ENCODE measurements around the gene MKNK1. TPM values are rescaled to one million over a fixed set of nuclear protein-coding genes. Genes with fewer than 3 reads are reported as not detected.

The MKNK1 gene
- total RNA-seq, 1 donor from 2014 or later = 72.6 TPM

DNA sequence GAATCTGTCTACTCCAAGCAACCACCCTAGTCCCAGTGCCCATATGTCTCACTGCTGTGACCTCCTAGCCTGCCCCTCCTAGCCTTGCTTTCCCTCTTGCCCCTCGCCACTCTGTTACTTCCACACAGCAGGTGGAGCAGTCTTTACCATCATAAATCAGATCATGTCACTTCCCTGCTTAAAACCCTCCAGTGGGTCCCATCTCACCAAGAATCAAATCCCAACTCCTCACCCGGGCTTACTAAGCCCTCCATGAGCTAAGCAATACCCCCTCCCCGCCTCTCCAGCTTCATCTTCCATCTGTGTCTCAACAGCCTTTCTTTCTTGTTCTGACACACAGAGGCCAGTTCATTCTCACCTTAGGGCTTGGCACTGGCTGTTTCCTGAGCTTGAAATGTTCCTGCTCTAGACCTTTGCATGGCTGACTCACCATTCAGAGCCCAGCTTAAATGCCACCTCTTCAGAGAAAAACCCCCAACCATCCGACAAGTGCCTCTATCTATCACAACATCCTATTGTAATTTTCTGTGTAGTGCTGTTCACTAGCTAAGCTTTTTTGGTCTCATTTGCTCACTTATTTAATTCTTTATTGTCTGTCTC lies 74.9 kb downstream of the MKNK1 start:
- no peak for DNase-seq (ENCODE audit: low spot score)
- intact Hi-C loops (cut with DNase I) = loop anchor here (5.0 to 10.0 kb wide), 2 partner anchors 82 to 124 kb away; no protein-coding TSS in a partner anchor

DNA sequence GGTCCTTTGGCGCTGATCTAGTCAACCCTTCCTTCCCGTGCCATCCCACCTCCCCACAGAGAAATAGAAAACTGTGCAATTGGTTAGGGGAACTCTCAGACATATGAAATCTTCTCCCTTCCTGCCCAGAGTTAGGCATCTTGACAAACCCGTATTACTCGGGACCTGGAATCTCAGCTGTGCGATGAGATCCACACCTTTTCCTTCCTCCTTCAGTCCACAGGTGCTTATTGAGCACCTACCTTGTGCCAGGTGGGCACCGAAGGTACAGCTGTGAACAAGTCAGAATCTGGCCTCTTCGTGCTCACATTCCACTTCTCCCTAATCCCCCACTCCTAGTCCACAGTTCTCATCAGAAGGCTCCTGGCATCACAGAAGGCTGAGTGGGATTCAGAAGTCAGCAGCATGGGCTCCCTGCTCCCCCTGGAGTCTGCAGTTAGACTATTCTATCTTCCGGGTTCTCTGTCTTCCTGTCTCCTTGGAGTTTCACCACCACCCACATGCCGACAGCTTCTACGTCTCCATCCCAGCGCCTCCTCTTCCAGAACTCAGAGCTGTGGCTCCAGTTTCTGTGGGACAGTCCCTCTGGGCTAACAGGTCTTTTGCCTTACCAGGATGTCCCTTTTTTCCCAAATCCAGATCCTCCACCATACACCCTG lies 75.6 kb downstream of the MKNK1 start:
- DNase-seq (ENCODE audit: low spot score) (no peak), ATAC-seq (no peak)
- intact Hi-C loops (cut with DNase I) = loop anchor here (5.0 to 10.0 kb wide), 2 partner anchors 81 to 124 kb away; no protein-coding TSS in a partner anchor

More for the DNA sequence above, 74.9 kb downstream of the MKNK1 start:
- no peak for ATAC-seq

DNA sequence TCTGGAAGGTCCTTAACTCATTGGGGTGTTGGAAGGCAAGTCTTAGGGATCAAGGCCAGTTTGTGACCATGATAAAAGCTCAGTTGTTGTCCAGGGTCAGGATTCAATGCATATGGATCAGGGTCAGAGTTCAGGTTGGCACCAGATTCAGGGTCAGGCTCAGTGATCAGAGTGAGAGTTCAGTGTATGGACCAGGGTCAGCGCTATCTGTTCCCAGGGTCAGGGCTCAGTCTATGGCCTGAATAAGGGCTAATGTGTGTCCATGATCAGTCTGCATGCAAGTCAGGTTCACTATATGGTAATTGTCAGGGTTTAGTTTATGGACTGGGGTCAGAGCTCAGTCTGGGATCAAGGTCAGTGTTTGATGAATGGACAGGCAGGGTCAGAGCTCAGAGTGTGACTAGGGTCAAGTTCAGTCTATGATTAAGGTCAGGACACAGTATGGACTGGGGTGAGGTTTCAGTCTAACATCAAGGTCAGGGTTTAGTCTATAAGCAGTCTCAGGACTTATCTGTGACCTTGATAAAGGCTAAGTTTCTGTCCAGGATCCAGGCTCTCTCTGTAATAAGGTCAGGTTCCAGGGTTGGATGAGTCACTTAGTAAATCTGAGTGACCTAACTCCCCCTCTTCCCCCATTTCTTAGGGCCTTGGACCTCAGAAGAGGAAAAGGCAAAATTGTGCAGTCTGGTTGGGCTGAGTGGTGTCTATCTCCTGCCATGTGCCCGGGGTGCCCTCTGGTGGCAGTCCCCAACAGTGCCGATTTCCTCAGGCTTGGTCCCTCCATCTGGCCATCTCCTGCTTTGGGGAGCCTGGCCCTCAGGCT lies 76.4 kb downstream of the MKNK1 start:
- intact Hi-C loops (cut with DNase I) = loop anchor here (5.0 to 10.0 kb wide), 2 partner anchors 80 to 123 kb away; no protein-coding TSS in a partner anchor
- peak; percentile 87 for ATAC-seq
- DNase-seq (ENCODE audit: low spot score) = peak; percentile 89

DNA sequence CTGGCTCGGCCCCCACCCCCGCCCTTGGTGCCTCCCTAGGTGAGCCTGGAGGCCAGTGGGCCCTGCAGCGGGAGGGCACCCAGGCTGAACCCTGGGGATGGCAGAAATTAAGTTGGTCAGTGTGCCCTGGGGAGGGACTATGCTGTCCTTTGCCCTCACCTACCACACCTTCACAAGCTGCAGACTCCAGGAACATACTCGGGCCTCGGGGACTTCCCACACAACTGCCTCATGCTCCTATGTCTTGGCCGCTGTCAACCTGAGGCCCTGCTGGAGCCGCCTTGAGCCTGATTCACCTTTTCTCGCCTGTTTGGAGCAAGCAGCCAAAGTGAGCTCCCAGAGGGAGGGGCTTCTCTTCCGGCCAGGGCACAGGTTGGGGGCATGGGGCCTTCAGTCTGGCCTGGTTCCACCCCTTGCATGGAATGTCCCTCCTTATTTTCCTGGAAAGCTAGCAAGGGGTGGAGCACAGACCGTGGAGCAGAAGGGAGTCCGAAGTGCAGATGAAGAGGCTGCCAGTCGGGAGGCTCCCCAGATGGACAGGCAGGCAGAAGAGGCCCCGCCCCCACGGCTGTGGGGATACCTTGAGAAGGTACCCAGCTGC lies 77.3 kb downstream of the MKNK1 start:
- no peak for ATAC-seq
- DNase-seq (ENCODE audit: low spot score) = no peak
- intact Hi-C loops (cut with DNase I) = loop anchor here (5.0 to 10.0 kb wide), 2 partner anchors 79 to 122 kb away; no protein-coding TSS in a partner anchor

DNA sequence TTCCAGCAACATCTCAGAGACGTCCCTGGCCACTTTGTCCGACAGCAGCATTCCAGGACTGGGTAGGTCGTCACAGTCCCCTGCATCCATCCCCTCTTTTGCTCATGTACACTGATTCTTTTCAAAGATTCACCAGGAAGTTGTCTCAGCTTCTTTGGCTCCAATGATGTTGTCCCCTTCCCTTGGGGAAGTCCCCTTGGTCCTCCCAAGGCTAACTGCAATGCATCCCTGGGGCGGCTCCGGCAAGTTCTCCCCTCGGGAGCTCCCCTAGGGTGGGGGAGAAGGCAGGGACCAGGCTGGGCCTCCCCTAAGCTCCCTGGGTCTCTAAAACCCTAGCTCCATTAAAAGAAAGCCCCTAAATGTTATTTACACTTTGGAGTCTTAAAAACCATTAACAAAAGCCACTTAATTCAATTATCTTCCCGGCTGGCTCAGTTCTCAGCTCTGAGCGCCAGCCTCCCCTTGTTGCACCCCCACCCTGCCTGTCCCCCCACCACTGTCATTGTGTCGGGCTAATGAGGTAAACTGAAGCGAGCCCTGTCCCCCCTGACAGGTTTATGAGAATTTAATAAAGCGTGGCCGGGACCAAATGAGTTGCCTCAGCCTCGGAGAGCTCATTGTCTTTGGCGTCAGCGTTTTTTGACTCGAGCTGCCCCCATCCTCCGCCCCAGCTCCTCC lies 77.9 kb downstream of the MKNK1 start:
- DNase-seq (ENCODE audit: low spot score) = no peak
- intact Hi-C loops (cut with DNase I) = loop anchor here (5.0 to 10.0 kb wide), 2 partner anchors 79 to 121 kb away; no protein-coding TSS in a partner anchor
- ATAC-seq = no peak

DNA sequence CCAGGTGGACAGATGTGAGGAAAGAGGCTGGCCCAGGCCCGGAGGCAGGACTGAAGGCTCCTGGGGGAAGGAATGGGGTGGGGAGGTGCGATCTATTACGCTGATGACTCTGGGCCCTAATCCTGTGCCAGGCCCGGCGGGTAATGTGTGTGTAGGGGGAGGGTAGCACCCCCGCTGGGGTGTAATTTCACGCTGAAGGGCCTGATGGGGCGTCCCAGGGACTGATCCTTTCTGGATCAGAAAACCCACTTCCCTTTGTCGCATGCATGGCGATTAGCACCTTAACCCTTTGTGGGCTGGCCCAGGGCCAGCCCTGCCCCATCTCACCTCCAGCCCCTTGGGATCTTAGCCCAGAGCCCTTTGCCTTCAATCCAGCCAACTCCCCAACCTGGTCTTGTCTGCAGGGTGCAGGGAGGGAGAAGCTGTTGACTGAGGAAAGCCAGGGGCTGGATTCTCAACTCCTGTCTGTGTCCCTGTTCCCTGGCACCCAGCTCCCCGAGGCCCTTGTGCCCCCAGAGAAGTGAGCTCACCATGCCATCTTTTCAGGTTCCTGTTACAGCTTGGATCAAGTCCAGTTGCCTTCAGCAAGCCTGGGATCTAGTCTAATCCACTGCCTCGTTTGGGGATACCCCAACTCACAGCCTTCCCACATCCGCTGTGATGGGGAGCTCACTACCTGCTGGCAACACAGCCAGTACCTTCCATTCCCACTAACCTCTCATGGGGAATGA lies 78.7 kb downstream of the MKNK1 start:
- intact Hi-C loops (cut with DNase I) = loop anchor here (5.0 to 10.0 kb wide), 2 partner anchors 78 to 121 kb away; no protein-coding TSS in a partner anchor
- ATAC-seq (no peak), DNase-seq (ENCODE audit: low spot score) (no peak)

DNA sequence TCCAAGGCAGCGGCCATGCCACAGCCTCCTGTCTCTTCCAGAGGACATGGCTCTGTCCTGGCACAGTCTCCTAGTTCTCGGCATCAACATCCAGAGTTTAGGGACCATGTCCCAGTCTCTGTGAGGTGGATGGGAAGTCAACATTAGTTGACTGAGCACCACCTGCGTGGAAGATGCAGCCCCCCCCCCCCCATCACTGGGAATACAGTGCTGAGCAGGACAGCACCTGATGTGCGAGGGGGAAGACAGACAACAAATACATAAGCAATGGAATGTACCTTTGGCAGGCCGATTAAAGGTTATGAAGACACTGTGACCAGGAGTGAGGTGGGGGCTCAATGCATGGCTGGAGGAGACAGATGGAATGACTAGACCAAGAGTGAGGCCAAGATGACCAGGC lies 79.2 kb downstream of the MKNK1 start:
- DNase-seq (ENCODE audit: low spot score) (no peak), ATAC-seq (no peak)
- intact Hi-C loops (cut with DNase I) = loop anchor here (5.0 to 10.0 kb wide), 2 partner anchors 78 to 120 kb away; no protein-coding TSS in a partner anchor

DNA sequence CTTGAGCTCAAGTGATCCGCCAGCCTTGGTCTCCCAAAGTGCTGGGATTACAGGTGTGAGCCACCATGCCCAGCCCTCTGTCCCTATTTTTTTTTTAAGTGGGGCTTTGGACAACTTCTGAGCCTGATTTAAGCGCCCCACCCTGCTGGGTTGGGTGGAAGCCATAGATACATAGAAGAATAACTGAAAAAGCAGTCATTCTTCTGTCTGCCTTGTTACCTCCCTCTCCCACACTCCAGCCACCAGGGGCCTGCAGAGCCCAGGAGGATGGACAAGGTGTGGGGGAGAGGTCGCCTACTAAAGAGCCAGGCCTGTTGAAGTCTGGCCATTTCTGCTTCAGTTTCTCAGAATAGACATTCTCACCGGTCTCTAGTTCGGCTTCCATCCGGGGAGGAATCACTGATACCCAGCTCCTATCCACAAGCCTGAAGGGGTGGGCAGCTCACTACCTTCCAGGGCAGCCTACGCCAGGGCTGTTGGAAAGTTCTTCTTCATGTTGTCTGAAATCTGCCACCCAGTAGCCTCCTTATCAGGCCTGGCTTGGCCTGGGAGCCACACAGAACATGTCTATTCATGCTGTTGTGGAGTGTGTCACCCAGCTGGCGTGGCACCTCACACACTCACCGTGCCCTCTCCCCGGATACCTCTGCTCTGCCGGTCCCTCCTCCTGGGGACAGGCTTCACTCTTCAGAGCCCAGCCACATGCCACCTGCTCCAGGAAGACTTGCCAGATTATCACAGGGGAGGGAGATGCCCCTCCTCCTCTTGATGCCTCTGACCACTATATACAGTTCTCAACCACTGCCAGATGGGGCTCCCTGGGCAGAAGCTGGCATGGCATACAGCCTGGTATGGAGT lies 80.3 kb downstream of the MKNK1 start:
- ATAC-seq = no peak
- intact Hi-C loops (cut with DNase I) = loop anchor here (10.0 kb wide), 1 partner anchor 119 kb away; no protein-coding TSS in a partner anchor
- no peak for DNase-seq (ENCODE audit: low spot score)

DNA sequence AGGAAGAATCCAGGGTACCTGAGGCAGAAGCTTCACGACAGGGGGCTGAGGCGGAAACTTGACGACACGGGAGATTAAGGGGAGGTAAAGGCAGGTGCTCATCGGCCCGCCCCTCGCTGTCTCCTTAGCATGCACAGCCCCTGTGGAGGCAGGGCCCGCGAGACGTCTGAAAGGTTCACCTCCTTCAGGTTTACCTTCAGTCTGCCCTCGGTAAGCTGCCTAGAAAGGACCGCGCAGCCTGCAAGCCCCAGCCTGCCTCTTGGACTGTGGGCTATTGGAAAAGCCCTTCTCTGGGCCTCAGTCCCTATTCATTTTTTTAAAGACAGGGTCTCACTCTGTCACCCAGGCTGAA lies 81.1 kb downstream of the MKNK1 start:
- intact Hi-C loops (cut with DNase I) = loop anchor here (10.0 kb wide), 1 partner anchor 118 kb away; no protein-coding TSS in a partner anchor
- no peak for ATAC-seq
- no peak for DNase-seq (ENCODE audit: low spot score)

DNA sequence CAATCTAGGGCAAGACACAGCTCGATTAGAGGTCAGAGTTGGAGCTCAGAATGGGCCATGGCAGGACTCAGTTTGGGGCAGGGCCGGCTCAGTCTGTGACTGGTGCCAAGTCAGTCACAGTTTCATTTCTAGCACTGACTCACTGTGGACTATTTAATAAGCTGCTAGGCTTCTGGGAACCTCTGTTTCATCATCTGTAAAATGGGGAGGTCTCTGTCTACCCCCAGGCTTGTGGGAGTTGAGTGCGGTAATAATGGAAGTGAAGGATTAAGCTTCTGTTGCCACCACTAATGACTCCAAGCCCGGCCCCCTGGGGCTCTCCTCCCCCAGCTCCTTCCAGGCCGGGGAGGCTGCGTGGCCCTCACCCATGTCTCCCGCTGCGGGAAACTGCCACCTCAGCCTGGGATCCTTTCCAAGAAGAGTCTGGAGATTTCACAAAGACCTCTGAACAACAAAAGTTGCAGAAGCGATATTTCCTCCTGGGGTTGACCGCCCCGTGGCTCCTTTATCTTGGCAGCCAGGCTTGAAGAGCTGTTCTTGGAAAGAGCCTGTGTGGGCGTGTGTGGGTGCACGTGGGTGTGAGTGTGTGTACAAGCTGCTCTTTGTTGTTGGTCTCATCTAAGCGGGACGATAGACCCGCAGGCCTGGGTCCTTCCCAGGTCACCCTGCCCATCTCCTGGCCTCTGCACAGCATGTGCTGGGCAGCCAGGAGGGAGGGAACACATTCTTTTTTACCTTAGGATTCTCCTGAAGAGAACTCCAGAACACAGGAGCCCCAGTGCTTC lies 81.7 kb downstream of the MKNK1 start:
- DNase-seq (ENCODE audit: low spot score) = no peak
- intact Hi-C loops (cut with DNase I) = loop anchor here (10.0 kb wide), 1 partner anchor 118 kb away; no protein-coding TSS in a partner anchor
- peak; percentile 82 for ATAC-seq

DNA sequence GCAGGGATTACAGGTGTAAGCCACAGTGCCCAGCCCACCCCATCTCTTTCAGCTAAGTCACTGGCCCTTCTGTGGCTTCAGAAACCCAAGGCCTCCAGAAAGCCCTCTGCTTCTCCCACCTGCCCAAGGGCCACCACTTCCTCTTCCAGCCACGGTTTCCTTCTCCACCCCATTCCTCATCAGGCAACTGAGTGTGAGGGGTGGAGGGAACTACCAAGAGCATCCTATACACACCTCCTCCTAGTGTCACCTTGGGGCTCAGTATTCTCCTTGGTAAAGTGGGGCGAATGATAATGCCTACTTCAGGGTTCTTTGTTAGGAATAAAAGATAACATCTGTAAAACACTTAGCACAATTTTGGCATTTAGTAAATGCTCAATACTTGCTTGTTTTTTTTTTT lies 82.7 kb downstream of the MKNK1 start:
- DNase-seq (ENCODE audit: low spot score) (no peak), ATAC-seq (no peak)
- intact Hi-C loops (cut with DNase I) = loop anchor here (10.0 kb wide), 1 partner anchor 117 kb away; no protein-coding TSS in a partner anchor

DNA sequence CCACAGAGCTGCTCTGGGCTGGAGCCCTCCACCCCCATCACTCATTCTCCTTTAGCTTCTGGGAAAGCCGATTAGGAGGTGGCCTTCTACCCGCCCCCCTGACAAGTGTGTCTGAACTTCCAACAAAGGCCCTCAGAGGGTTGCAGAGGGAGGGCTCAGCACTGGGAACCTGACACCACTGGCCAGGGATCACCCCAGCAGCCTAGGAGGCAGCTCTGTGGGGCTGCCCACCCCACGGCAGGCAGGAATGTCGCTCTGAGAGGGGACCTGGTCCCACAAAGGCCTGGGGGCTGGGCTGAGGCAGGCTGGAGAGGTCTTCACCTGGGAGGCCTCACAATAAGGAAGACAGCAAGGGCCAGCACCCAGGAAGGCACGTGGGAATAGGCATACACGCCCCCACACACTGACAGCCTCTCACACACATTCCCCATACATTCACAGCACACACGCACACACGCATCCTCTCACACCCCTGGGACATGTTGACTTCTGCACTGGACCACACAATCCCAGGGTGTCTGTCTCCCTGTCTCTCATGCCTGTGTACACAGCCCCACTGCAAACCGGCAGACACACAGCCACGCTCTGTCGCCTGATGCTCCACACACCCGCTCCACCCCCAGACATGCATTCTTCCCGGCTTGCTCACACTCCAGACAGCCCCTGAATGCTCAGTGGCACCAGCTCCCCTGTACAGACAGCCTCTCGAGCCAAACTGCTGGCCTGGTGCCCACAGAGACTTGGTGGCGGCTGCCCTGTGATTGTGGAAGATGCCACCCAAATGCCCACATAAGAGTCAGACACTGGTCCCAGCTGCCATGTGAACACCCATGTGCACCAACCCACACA lies 83.8 kb downstream of the MKNK1 start:
- DNase-seq (ENCODE audit: low spot score) (no peak), ATAC-seq (no peak)
- intact Hi-C loops (cut with DNase I) = loop anchor here (10.0 kb wide), 1 partner anchor 115 kb away; no protein-coding TSS in a partner anchor

DNA sequence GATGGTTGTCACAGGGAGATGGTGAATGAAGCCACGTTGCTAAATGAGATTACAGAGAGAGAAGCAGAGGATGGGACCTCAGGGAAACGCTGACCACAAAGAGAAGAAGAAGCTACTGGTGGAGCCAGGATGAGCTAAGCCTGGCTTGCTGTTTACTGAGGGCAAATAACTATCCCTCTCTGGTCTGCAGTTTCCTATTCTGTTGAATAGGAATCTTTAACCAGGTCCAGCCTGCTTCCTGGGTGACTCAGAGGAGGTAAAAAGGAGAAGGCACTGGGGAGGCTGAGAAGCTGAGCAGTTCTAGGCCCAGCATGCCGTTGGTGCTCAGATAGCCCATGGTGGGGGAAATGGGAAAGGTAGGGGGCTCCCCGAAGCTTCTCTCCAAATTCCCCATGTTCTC lies 84.9 kb downstream of the MKNK1 start:
- DNase-seq (ENCODE audit: low spot score) (no peak), ATAC-seq (no peak)
- intact Hi-C loops (cut with DNase I) = no loop called here

DNA sequence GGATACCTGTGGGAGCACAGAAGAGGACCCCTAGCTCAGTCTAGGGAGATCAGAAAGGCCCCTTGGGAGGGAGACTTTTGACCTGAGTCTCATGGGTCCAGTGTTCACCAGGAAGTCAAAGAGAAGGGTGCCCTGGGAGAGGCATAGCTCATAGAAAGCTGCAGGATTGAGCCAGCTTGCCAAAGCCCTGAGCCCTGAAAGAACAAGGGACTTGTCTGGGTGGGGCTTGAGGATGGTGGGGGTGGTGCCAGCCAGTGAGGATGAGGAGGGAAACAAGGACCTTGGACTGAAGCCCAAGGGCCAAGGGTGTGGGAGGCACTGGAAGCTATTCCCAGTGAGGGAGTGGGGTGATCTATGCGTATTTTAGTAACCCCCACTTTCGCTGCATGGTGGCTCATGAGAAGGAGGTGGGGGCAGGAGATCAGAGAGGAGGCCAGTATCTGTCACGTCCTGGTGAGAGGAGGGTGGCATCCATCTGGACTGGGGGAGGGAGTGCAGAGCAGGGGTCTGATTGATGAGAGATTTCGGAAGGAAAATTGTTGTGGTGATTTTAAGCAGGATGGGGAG lies 86.1 kb downstream of the MKNK1 start:
- DNase-seq (ENCODE audit: low spot score) (no peak), ATAC-seq (no peak)
- intact Hi-C loops (cut with DNase I) = no loop called here

DNA sequence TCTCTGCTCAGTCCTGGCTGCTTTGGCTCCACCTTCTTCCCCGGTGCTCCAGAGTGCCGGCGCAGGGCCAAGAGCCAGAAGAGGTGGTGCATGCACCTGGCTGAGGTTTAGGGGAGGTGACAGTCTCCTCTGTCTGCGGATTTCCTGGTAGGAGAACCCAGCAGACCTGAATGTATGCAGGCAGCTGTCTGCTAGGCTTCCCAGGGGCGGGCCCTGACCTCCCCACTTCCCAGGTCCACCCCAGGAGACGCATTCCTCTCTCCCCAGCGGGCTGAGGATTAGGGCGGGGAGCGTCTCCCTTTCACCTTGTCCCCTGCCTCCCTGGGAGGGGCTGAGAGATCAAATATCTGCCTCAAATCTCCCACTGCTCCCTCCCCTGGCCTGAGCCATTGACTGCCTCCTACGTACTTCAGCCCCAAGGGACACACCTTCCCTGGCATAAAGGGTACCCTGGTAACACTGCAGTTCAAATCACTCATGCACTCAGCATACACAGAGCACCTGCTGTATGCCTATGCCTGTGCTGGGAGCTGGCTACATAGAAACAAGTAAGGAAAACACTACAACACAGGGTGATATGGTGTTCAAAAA lies 87.0 kb downstream of the MKNK1 start:
- DNase-seq (ENCODE audit: low spot score) (no peak), ATAC-seq (no peak)
- intact Hi-C loops (cut with DNase I) = no loop called here
